Urinary bladder (tissue), 4 donors: ENCODE data around the gene SLC8A3. TPM values are rescaled to one million over a fixed set of nuclear protein-coding genes. Genes with fewer than 3 reads are reported as not detected.

ENCODE experiments used
- DNase-seq: peaks from one replicate; pipeline ENCODE4 v3.0.0-alpha.2; 2015; ENCODE audit errors: extremely low spot score
- H3K27ac ChIP-seq: one replicate; pipeline ENCODE4 v1.5.1; 2013; ENCODE audit warnings: low read depth, mild to moderate bottlenecking, moderate library complexity
- H3K36me3 ChIP-seq: one replicate; pipeline ENCODE4 v1.6.1; 2013; ENCODE audit warnings: mild to moderate bottlenecking, moderate library complexity; ENCODE audit not compliant: insufficient read depth
- H3K4me1 ChIP-seq: one replicate; pipeline ENCODE4 v1.6.1; 2013; ENCODE audit warnings: mild to moderate bottlenecking, moderate library complexity; ENCODE audit not compliant: insufficient read depth
- H3K4me3 ChIP-seq: one replicate; pipeline ENCODE4 v1.5.1; 2013; ENCODE audit warnings: low read depth, low read length
- WGBS: extraction: QIAGEN DNeasy Blood & Tissue Kit; methylation state at CpG from one replicate; pipeline ENCODE4 v1.1.7; 2013; 5-methylcytosine and 5-hydroxymethylcytosine counted together
- polyA plus RNA-seq: library from polyadenylated mRNA; stranded (reverse); fragments of 200-250 nt; gene quantifications from one replicate; pipeline ENCODE4 v1.2.3, GENCODE V29; 2013
- total RNA-seq: library from RNA; depleted of rRNA; stranded (reverse); fragments of >200 nt; gene quantifications from one replicate; pipeline ENCODE4 v1.2.3, GENCODE V29; 2014
- donor health status: healthy with polysubstance abuse.
- donor health status: healthy.

SLC8A3 gene
- total and polyA plus RNA-seq, 2 donors = 0.56 to 3.0 TPM

- DNase-seq = no peak
- no peaks in the 10 kb centered on the region for H3K36me3 ChIP-seq
- 94% methylated on average over 1 of the region's 1 CpG for WGBS
- no peaks in the 10 kb centered on the region for H3K4me1 ChIP-seq
- no peak overlapping the region for H3K4me3 ChIP-seq
- no peak overlapping the region for H3K27ac ChIP-seq
Observed at GRCh38 chr14:69996216-69996615, 192.5 kb downstream of the SLC8A3 start.

Other genes starting within 250 kb of the SLC8A3 start
- gene COX16, start 170.7 kb upstream of the SLC8A3 start, total RNA-seq = 35.4 TPM
- 28.3 TPM for gene COX16, start 170.7 kb upstream of the SLC8A3 start, polyA plus RNA-seq
- gene SYNJ2BP, start 228.1 kb upstream of the SLC8A3 start, total RNA-seq = 45.9 TPM
- gene SYNJ2BP, start 228.1 kb upstream of the SLC8A3 start, polyA plus RNA-seq = 18.3 TPM